ENCODE data around the gene ADAM8.

DNA sequence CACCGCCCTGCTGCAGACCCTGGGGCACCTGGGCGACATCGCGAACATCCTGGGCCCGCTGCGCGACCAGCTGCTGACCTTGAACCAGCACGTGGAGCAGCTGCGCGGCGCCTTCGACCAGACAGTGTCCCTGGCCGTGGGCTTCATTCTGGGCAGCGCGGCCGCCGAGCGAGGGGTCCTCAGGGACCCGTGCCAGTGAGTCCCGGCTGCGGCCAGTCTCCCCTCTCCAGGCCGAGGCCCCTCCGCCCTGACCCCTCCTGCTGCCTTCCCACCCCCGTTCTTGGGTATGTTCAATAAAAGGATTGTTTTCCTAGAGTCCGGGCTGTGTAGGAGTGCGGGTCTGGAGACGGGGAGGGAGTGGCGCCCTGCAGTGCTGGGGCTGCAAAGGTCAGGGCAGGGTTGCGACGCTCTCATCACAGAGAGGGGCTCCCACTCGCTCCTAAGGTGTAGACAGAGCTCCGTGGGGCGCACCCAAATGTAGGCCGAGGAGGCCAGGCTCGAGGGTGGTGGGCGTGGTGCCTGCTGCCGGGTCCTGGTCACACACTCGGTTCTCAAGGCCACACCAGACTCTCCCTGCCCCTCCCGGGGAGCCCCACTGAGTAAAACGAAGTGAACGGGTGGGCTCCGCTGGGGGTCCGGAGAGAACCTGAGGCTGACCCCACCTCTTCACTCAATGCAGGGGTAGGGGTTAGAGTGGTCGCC is 45.3 kb downstream of the ADAM8 start:
- no peak for TF ChIP-seq POLR2AphosphoS5 (IDR thresholded peaks at IDR 0.05; ENCODE audit: low read depth)
- TF ChIP-seq, protein P1, sequence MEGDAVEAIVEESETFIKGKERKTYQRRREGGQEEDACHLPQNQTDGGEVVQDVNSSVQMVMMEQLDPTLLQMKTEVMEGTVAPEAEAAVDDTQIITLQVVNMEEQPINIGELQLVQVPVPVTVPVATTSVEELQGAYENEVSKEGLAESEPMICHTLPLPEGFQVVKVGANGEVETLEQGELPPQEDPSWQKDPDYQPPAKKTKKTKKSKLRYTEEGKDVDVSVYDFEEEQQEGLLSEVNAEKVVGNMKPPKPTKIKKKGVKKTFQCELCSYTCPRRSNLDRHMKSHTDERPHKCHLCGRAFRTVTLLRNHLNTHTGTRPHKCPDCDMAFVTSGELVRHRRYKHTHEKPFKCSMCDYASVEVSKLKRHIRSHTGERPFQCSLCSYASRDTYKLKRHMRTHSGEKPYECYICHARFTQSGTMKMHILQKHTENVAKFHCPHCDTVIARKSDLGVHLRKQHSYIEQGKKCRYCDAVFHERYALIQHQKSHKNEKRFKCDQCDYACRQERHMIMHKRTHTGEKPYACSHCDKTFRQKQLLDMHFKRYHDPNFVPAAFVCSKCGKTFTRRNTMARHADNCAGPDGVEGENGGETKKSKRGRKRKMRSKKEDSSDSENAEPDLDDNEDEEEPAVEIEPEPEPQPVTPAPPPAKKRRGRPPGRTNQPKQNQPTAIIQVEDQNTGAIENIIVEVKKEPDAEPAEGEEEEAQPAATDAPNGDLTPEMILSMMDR (IDR thresholded peaks at IDR 0.05; ENCODE audit: insufficient read depth, low read length), result no peak

Data from HL-60 (cell line).